Common myeloid progenitor, CD34-positive (primary cell): Measurements from ENCODE around the gene SUSD6.

Experiments
- CTCF ChIA-PET: fragments of 350-600 bp; sonication (Branson Sonifier 250); formaldehyde crosslinking; loops from one replicate; lab custom pipeline; 2021; ENCODE audit warnings: antibody characterized with exemption; lab: Charles Lee
- POLR2A ChIA-PET: fragments of 350-600 bp; sonication (Branson Sonifier 250); formaldehyde crosslinking; loops from one replicate; lab custom pipeline; 2021; ENCODE audit warnings: antibody characterized with exemption; lab: Charles Lee
- DNase-seq, 3 donors: peaks; one replicate each; pipeline versions ENCODE4 v3.0.0 to v3.0.0-alpha.2; 2013
- H3K27ac ChIP-seq, 2 experiments: 1 replicate in 1 of 2; 2 replicates in 1 of 2; pipeline ENCODE4 v1.7.0; 2013; ENCODE audit warnings: inconsistent platforms in 2 of 2, low read length in 2 of 2, mild to moderate bottlenecking in 2 of 2, low read depth in 1 of 2, moderate library complexity in 1 of 2; ENCODE audit not compliant: severe bottlenecking in 2 of 2, insufficient read depth in 1 of 2, poor library complexity in 1 of 2
- H3K27me3 ChIP-seq, 5 experiments: replicated peaks in 2 of 5; 1 replicate in 3 of 5; 2 replicates in 2 of 5; pipeline versions ENCODE4 v1.6.1 to v1.7.0; 2013; ENCODE audit warnings: low read length in 4 of 5, mild to moderate bottlenecking in 2 of 5, moderate library complexity in 2 of 5, inconsistent platforms in 1 of 5; ENCODE audit not compliant: insufficient read depth in 5 of 5, control insufficient read depth in 4 of 5
- H3K36me3 ChIP-seq, 4 experiments: 1 replicate in 2 of 4; 2 replicates in 2 of 4; pipeline versions ENCODE4 v1.6.1 to v1.7.0; 2013; ENCODE audit warnings: low read length in 3 of 4, control low read depth in 1 of 4, mild to moderate bottlenecking in 1 of 4; ENCODE audit not compliant: control insufficient read depth in 4 of 4, insufficient read depth in 4 of 4
- H3K4me1 ChIP-seq, 4 experiments: 1 replicate in 3 of 4; 2 replicates in 1 of 4; pipeline versions ENCODE4 v1.6.1 to v1.7.1; 2013; ENCODE audit warnings: low read length in 3 of 4, mild to moderate bottlenecking in 3 of 4, control low read depth in 1 of 4, inconsistent platforms in 1 of 4, moderate library complexity in 1 of 4; ENCODE audit not compliant: control insufficient read depth in 4 of 4, insufficient read depth in 4 of 4; ENCODE audit errors: control extremely low read depth in 1 of 4
- H3K4me3 ChIP-seq, 7 experiments: 1 replicate in 4 of 7; 2 replicates in 3 of 7; pipeline versions ENCODE4 v1.5.1 to v1.7.0; 2013; ENCODE audit warnings: mild to moderate bottlenecking in 7 of 7, low read length in 6 of 7, moderate library complexity in 6 of 7, inconsistent platforms in 2 of 7, low read depth in 2 of 7, control low read depth in 1 of 7; ENCODE audit not compliant: insufficient read depth in 4 of 7, control insufficient read depth in 1 of 7; ENCODE audit errors: extremely low read depth in 1 of 7
- H3K9me3 ChIP-seq, 5 experiments: 1 replicate in 4 of 5; 2 replicates in 1 of 5; pipeline versions ENCODE4 v1.6.1 to v1.7.1; 2013; ENCODE audit warnings: low read length in 4 of 5, mild to moderate bottlenecking in 2 of 5, inconsistent platforms in 1 of 5, low read depth in 1 of 5, moderate library complexity in 1 of 5; ENCODE audit not compliant: control insufficient read depth in 4 of 5, insufficient read depth in 2 of 5; ENCODE audit errors: control extremely low read depth in 1 of 5
- WGBS: methylation state at CpG from one replicate; pipeline ENCODE4 v1.1.5; 2013; ENCODE audit not compliant: insufficient coverage; 5-methylcytosine and 5-hydroxymethylcytosine counted together

Gene SUSD6

DNA sequence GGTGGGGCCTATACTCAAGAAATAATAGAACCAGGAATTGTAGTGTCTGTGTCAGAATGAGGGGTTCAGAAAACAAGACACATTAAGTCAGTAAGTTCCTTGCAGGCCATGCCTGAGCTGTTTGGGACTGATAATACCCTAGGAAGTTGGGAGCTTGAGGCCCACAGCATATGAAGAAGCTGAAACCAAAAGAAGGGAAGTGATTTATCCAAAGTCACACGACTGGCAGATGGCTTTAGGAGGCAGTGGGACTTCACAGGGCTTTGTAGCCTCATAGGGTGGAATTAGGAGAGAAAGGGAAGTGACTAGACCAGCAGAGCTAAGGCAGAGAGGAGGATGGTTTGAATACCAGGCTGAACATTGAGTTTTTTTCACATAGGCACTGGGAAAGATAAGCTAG lies 99.0 kb downstream of the SUSD6 start:
- no peaks in the 10 kb centered on the region for H3K9me3 ChIP-seq
- H3K36me3 ChIP-seq: peaks cover 6 to 55% (median 42%) of the 10 kb centered on the region in 4 experiments
- H3K27me3 ChIP-seq: no peaks in the 10 kb centered on the region
- CTCF ChIA-PET: interaction anchor here (1.2 to 3.9 kb wide), 10 partner anchors 10 to 126 kb away, joined by 5 to 21 read pairs (median 8); no protein-coding TSS in a partner anchor
- H3K4me1 ChIP-seq: peaks cover 6 to 62% (median 46%) of the 10 kb centered on the region in 4 experiments
- no peak for DNase-seq
- no peak overlapping the region for H3K4me3 ChIP-seq
- POLR2A ChIA-PET: interaction anchor here (0.9 to 1.0 kb wide), 2 partner anchors 26 to 99 kb away, joined by 3 to 4 read pairs; partner anchors contain the start of gene SUSD6
- 21% methylated on average over 1 of the region's 1 CpG for WGBS
- no peak overlapping the region for H3K27ac ChIP-seq

DNA sequence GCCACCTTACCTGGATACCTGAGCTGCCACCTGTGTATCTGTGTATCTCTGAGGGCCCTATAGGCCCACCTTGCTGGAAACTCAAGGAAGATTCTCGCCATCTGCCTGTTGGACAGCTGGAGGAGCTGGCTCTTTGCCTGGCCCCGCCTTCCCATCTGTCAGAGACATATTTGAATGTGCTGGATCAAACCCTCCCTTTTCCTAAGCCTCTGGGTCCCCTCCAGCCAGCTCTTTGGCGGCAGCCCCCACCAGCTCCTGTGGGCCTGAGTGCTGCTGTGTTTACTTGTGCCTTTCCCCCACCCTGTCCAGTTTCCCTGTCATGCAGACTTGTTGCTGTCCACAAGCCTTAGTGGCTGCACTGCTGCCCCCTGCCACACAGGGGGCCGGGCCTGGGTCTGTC lies 99.7 kb downstream of the SUSD6 start:
- peaks cover 6 to 52% (median 41%) of the 10 kb centered on the region in 4 experiments for H3K36me3 ChIP-seq
- no peak overlapping the region for H3K4me3 ChIP-seq
- H3K27ac ChIP-seq: no peak overlapping the region
- ChIA-PET POLR2A (interaction anchor here (0.9 to 1.0 kb wide), 3 partner anchors 15 to 100 kb away, joined by 3 to 4 read pairs (median 3); partner anchors contain the start of gene SUSD6), CTCF (interaction anchor here (1.2 to 3.9 kb wide), 7 partner anchors 9 to 115 kb away, joined by 5 to 21 read pairs (median 9); no protein-coding TSS in a partner anchor)
- DNase-seq: no peak
- no peaks in the 10 kb centered on the region for H3K27me3 ChIP-seq
- no peaks in the 10 kb centered on the region for H3K9me3 ChIP-seq
- WGBS: 98% methylated on average over 3 of the region's 4 CpGs
- H3K4me1 ChIP-seq: peaks cover 3 to 60% (median 44%) of the 10 kb centered on the region in 4 experiments

DNA sequence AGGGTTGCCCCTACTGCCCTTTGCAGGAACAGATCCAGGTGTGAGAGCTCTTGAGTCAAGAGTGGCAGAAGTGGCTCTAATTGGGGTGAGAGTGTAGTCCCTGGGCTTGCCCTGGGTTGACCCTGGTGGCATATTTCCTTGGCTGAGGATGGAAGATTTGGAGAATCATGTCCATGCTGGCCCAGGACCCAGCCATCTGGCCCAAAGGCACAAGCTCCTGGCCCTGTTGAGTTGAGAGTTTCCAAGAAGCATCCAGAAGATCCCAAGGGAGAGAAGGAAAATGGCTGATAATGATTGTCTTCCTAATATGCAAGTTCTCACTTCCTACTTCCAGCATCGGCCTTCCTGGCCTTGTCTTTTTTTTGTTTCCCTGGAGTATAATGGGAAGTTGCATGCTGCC lies 100.1 kb downstream of the SUSD6 start:
- Histone ChIP-seq H3K4me1 (peaks cover 4 to 60% (median 45%) of the 10 kb centered on the region in 4 experiments), H3K4me3 (no peak overlapping the region), H3K27me3 (no peaks in the 10 kb centered on the region), H3K27ac (no peak overlapping the region), H3K9me3 (no peaks in the 10 kb centered on the region), H3K36me3 (peaks cover 6 to 52% (median 39%) of the 10 kb centered on the region in 4 experiments)
- ChIA-PET POLR2A (interaction anchor here (1.0 kb wide), 1 partner anchor 15 kb away, joined by 3 read pairs; no protein-coding TSS in a partner anchor), CTCF (interaction anchor here (1.2 to 3.9 kb wide), 6 partner anchors 9 to 116 kb away, joined by 5 to 21 read pairs (median 10); no protein-coding TSS in a partner anchor)
- DNase-seq: no peak
- WGBS: 100% methylated on average over 1 of the region's 1 CpG

DNA sequence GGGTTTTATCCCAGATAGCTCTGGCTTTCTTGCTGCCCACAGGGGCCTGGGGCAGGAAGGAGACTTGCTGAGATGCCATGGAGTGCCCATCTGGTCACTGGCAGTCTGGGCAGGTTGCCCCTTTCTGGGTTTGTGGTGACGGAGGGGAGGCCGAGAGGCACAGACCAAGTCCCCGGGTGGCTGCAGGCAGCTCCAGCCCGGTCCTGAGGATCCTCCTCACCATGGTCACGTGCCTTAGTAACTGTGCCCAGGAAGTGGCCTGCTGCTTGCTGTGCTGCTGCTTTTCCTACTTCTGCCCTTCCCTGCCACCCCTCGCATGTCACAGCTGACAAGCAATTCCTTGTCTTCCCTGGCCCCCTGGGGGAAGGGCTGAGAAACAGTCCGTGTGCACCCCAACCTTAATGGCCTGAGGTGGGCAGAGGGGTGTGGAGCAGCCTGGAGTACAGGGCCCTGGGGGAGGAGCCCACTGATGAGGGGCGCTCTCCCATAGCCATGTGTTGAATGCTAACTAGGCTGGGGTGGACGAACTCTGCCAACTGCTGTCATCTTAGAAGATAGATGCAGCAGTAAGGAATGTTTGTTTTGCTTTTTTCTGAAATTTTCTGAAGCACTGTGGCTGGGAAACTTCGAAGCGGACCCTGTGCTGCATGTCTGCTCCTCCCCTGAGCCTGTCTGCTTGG lies 100.6 kb downstream of the SUSD6 start:
- Histone ChIP-seq H3K36me3 (peaks cover 6 to 51% (median 37%) of the 10 kb centered on the region in 4 experiments), H3K4me1 (peaks cover 8 to 63% (median 49%) of the 10 kb centered on the region in 4 experiments), H3K9me3 (no peaks in the 10 kb centered on the region), H3K27ac (peak overlapping the region in 1 of 2 experiments; percentile 35), H3K27me3 (no peaks in the 10 kb centered on the region), H3K4me3 (no peak overlapping the region)
- CTCF ChIA-PET: interaction anchor here (1.8 to 3.9 kb wide), 4 partner anchors 8 to 107 kb away, joined by 9 to 16 read pairs (median 10); no protein-coding TSS in a partner anchor
- POLR2A ChIA-PET: interaction anchor here (1.0 kb wide), 1 partner anchor 16 kb away, joined by 3 read pairs; no protein-coding TSS in a partner anchor
- no peak for DNase-seq
- 23% methylated on average over 10 of the region's 11 CpGs for WGBS

DNA sequence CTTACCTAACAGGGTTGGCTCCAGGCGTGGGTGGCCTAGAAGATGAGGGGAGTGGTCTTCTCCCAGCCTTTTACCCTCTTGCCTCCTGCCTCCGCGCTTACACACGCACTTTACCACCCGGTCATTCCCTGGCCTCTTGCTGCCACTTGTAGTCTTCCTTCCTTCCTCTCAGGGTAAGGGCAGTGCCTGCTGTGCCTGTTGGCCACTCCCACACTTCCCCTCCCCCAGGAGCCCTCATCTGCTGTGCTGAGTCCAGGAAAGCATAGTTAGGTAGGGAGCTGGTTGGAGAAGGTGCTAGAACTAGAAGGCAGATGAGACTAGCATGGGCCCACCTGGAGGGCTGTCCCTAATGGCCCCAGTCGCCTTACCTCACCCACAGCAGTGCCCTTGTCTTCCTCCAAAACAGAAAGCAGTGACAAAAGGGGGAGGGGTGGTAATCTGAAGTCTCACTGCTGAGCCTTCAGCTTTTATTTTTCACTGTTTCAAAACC lies 101.2 kb downstream of the SUSD6 start:
- peaks cover 8 to 65% (median 51%) of the 10 kb centered on the region in 4 experiments for H3K4me1 ChIP-seq
- no CpG with 5 or more reads among the region's 6 CpGs for WGBS
- ChIA-PET CTCF (interaction anchor here (0.6 to 2.1 kb wide), 10 partner anchors 8 to 128 kb away, joined by 3 to 10 read pairs (median 3); partner anchors contain the start of gene SUSD6), POLR2A (no interaction called here)
- no peaks in the 10 kb centered on the region for H3K9me3 ChIP-seq
- peaks cover 6 to 48% (median 35%) of the 10 kb centered on the region in 4 experiments for H3K36me3 ChIP-seq
- no peaks in the 10 kb centered on the region for H3K27me3 ChIP-seq
- H3K27ac ChIP-seq: peak overlapping the region in 1 of 2 experiments; percentile 35
- DNase-seq: peak in 2 of 3 donors; percentile 59 to 67
- peak overlapping the region in 4 of 7 experiments; percentile 11 to 37 (median 20) for H3K4me3 ChIP-seq

DNA sequence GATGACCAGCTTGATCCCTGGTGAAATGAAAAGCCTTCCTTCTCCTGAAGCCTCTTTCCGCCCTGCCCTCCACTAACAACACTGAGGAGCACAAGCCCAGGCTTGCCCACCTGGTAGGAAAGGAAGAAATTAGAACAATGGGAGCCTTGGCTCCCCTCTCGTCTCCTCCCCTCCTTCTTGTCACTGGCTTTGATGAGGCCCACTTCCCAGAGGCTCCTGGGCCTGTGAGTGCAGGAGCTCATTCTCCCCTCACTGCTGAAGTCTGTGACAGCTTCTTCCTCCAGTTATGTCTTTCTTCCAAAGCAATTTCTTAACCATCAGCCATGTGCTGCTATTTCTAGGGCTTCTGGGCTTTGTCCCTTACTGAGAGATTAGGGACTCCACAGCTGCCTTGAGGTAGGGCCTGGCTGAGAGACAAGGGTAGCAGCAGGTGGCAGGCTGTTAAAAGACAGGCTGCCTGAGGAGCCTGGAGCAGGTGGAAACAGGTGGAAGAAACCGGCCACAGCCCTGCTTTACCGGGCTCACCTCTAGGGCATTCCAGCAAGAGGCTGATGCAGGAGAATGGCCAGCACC lies 101.9 kb downstream of the SUSD6 start:
- Histone ChIP-seq H3K4me1 (peaks cover 8 to 60% (median 51%) of the 10 kb centered on the region in 4 experiments), H3K27ac (peak overlapping the region in 1 of 2 experiments; percentile 44), H3K9me3 (no peaks in the 10 kb centered on the region), H3K27me3 (no peaks in the 10 kb centered on the region), H3K36me3 (peaks cover 6 to 47% (median 34%) of the 10 kb centered on the region in 4 experiments), H3K4me3 (no peak overlapping the region)
- DNase-seq: no peak
- ChIA-PET CTCF (interaction anchor here (0.6 to 2.2 kb wide), 12 partner anchors 9 to 129 kb away, joined by 3 to 10 read pairs (median 3); partner anchors contain the start of gene SUSD6), POLR2A (no interaction called here)
- WGBS: 89% methylated on average over 4 of the region's 4 CpGs
